ENCODE results near the gene MMD. TPM values are rescaled to one million over a fixed set of nuclear protein-coding genes. Genes with fewer than 3 reads are reported as not detected.

MMD gene
- total RNA-seq, 1 experiment from 2014 or later: 40.8 TPM

GRCh38 chr17:55402374-55402773 lies 19.3 kb downstream of the MMD start:
- Mint-ChIP-seq H3K27ac (0 out of 2 replicates have a peak overlapping the region, but pooled peaks have one; percentile 19), H3K9me3 (peaks cover 5% of the 10 kb centered on the region; the same call in 1 of the 2 replicates), H3K4me1 (no peaks in the 10 kb centered on the region), H3K36me3 (peaks cover 51% of the 10 kb centered on the region), H3K27me3 (ENCODE audit: low read depth) (no peaks in the 10 kb centered on the region), H3K4me3 (no peak overlapping the region)
- ATAC-seq: no peak
- ChIA-PET POLR2A (no interaction called here), CTCF (no interaction called here)
- no peak for DNase-seq (ENCODE audit: low spot score)
- TF ChIP-seq PRRX2 (CRISPR knock-in tag; IDR thresholded peaks at IDR 0.05): no peak
- no peak for TF ChIP-seq CTCF (IDR thresholded peaks at IDR 0.05)
- TF ChIP-seq ATF2 (CRISPR knock-in tag; IDR thresholded peaks at IDR 0.05; ENCODE audit: borderline replicate concordance, low read depth): no peak
- no peak for TF ChIP-seq RORB (CRISPR knock-in tag; IDR thresholded peaks at IDR 0.05)
- TF ChIP-seq NFE2L1 (CRISPR knock-in tag; IDR thresholded peaks at IDR 0.05): no peak
- TF ChIP-seq CDX4 (CRISPR knock-in tag; IDR thresholded peaks at IDR 0.05; ENCODE audit: borderline replicate concordance): no peak
- TF ChIP-seq E2F1 (CRISPR knock-in tag; IDR thresholded peaks at IDR 0.05): no peak
- no peak for TF ChIP-seq JUN (CRISPR knock-in tag; IDR thresholded peaks at IDR 0.05)
- TF ChIP-seq NFYB (CRISPR knock-in tag; conservative IDR thresholded peaks at IDR 0.05; ENCODE audit: low read depth): no peak
- no peak for TF ChIP-seq NR3C1 (CRISPR knock-in tag; conservative IDR thresholded peaks at IDR 0.05; ENCODE audit: low read depth)
- no peak for TF ChIP-seq TEAD4 (CRISPR knock-in tag; IDR thresholded peaks at IDR 0.05)
- TF ChIP-seq ZNF532 (CRISPR knock-in tag; IDR thresholded peaks at IDR 0.05; ENCODE audit: borderline replicate concordance): no peak
- TF ChIP-seq ARID4B (CRISPR knock-in tag; IDR thresholded peaks at IDR 0.05; ENCODE audit: borderline replicate concordance): no peak
- TF ChIP-seq E2F4 (CRISPR knock-in tag; IDR thresholded peaks at IDR 0.05; ENCODE audit: borderline replicate concordance, low read depth): no peak
- no peak for TF ChIP-seq STAT6 (CRISPR knock-in tag; conservative IDR thresholded peaks at IDR 0.05; ENCODE audit: low read depth)
- TF ChIP-seq NR2C2 (CRISPR knock-in tag; IDR thresholded peaks at IDR 0.05): no peak
- TF ChIP-seq SMAD4 (CRISPR knock-in tag; IDR thresholded peaks at IDR 0.05): no peak
- no peak for TF ChIP-seq FOXK1 (CRISPR knock-in tag; IDR thresholded peaks at IDR 0.05)
